Measurements from ENCODE around the gene C3orf49.
A peak's percentile ranks its signal among the peaks of the same experiment; 100 is the strongest.

C3orf49 gene

DNA sequence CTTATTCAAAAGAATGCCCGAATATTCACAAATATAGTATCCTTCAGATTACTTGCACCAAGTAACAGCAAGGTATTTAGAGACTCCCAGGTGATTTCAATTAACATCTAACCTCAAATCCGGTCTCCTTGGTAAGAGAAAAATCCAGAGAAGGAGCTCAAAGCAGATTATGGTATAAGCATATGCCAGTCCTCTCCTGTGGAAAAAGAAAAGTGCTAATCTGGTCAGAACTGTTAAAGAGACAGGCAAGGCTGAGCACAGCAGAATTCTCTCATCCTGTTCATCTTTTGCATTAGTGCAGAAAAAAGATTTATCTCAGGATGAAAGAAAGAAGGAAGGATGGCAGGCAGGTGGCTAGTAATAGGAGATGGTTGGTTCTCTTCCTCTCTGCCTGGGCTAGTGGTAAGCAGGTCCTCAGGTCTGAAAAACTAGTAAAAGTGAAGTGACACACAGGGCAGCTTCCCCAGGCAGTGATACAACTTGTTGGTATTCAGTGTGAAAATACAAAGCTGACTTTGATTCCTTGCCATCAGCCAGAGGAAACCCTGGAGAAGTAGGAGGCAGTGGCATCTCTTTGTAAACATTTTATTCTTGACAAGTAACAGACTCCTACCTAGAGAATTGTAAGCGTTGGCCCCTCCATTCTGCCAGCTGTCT is 58.8 kb downstream of the C3orf49 start:
- Mint-ChIP-seq H3K27ac (no peak overlapping the region), H3K4me3 (no peak overlapping the region), H3K36me3 (ENCODE audit: low read depth) (no peaks in the 10 kb centered on the region), H3K4me1 (ENCODE audit: low read depth) (peaks cover 20% of the 10 kb centered on the region), H3K27me3 (no peaks in the 10 kb centered on the region), H3K9me3 (no peaks in the 10 kb centered on the region)
- intact Hi-C loops (cut with micrococcal nuclease), result no loop called here

DNA sequence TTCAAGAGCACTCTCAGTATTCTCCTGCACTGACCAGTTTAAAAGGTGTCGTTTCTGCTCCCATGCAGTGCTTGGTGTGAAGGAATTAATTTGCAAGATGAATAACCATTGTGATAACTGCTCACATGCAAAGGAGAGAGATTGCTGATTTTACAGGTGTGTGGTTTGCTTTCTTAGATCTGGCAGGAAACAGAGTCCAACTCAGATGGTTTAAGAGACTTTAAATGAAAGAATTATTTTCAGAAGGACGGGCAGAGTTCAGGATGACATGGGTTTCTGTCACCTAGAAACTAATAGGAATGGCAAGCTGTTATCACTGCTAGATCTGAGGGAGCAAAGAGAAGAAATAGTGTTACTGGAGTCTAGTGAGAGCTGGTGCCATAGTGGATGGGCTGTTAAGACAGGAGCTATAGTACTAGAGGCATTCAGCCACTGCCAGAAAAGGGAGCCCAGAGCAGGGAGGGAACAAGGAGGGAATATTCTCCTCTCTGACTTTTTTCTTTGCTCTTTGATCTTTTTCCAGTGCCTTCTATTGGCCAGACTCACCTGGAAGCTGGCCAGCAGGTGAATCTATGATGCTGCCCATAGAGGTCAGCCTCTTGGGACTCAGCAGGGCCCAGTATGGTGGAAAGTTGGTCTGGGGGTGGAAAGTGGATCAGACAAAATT is 59.4 kb downstream of the C3orf49 start:
- H3K27ac Mint-ChIP-seq, result no peak overlapping the region
- no peaks in the 10 kb centered on the region for H3K27me3 Mint-ChIP-seq

DNA sequence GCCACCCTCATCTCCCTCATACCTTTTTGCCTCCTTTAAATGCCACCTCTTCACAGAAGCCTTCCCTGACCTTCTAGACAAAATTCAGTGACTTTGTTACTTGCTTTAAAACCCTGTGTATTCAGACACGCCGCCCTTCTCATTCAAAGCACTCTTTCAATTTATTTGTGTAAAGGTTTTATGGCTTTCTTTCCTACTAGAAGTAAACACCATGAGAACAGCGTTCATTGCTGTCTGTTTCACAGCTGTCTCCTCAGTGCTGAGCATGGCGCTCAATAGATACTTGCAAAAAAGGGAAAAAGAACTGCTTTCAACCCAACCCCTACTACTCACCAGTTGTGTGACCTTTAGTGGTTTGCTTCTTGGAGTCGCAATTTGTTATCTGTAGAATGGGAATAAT is 61.6 kb downstream of the C3orf49 start:
- no peaks in the 10 kb centered on the region for H3K27me3 Mint-ChIP-seq
- peaks cover 9% of the 10 kb centered on the region for H3K36me3 Mint-ChIP-seq (ENCODE audit: low read depth)
- H3K27ac Mint-ChIP-seq, result peak overlapping the region; percentile 3
- H3K4me1 Mint-ChIP-seq (ENCODE audit: low read depth), result peaks cover 9% of the 10 kb centered on the region
- intact Hi-C loops (cut with micrococcal nuclease), result no loop called here
- no peak overlapping the region for H3K4me3 Mint-ChIP-seq
- no peaks in the 10 kb centered on the region for H3K9me3 Mint-ChIP-seq

More for the DNA sequence above, 59.4 kb downstream of the C3orf49 start:
- Mint-ChIP-seq H3K36me3 (ENCODE audit: low read depth) (no peaks in the 10 kb centered on the region), H3K4me1 (ENCODE audit: low read depth) (peaks cover 19% of the 10 kb centered on the region), H3K4me3 (no peak overlapping the region), H3K9me3 (no peaks in the 10 kb centered on the region)
- intact Hi-C loops (cut with micrococcal nuclease), result no loop called here

DNA sequence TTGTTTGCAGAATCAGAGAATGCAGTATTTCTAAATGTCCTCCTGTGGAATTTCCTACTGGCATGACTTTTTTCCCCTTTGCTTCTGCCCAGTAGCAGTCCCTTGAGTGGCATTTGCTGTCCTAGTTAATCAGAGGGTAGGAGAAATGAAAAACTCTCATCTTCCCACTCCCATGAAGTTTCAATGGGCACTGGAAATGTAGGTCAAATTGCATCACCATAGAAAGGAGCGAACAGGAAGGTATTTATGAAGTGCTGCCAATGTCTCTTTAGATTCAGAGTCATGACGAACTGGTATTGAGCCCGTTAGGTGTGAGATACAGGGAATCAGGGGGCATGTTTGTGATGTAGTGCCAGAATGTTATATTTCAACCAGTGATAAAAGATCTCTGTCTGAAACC is 67.8 kb downstream of the C3orf49 start:
- no peak overlapping the region for H3K4me3 Mint-ChIP-seq
- H3K27ac Mint-ChIP-seq, result no peak overlapping the region
- no peaks in the 10 kb centered on the region for H3K9me3 Mint-ChIP-seq
- H3K36me3 Mint-ChIP-seq (ENCODE audit: low read depth), result peaks cover 17% of the 10 kb centered on the region
- intact Hi-C loops (cut with micrococcal nuclease), result no loop called here
- H3K27me3 Mint-ChIP-seq, result no peaks in the 10 kb centered on the region
- H3K4me1 Mint-ChIP-seq (ENCODE audit: low read depth), result peaks cover 7% of the 10 kb centered on the region

DNA sequence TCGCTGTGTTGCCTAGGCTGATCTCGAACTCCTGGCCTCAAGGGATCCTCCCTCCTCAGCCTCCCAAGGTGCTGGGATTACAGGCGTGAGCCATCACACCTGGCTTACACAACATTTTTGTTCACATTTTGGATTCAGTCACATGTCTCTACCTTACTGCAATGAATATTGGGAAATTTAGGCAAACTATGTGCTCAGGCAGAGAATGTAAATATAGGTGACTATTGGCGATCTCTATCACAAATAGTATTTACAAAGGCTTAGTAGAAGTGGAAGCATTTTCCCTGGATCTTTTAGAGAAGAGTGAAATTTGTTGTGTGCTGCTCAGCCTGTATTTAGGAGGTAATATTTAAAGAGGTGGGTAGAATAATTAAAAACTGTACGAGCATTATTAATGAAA is 72.4 kb downstream of the C3orf49 start:
- intact Hi-C loops (cut with micrococcal nuclease), result no loop called here
- Mint-ChIP-seq H3K27ac (no peak overlapping the region), H3K27me3 (no peaks in the 10 kb centered on the region), H3K4me3 (no peak overlapping the region), H3K4me1 (ENCODE audit: low read depth) (peaks cover 24% of the 10 kb centered on the region), H3K36me3 (ENCODE audit: low read depth) (peaks cover 14% of the 10 kb centered on the region), H3K9me3 (no peaks in the 10 kb centered on the region)

DNA sequence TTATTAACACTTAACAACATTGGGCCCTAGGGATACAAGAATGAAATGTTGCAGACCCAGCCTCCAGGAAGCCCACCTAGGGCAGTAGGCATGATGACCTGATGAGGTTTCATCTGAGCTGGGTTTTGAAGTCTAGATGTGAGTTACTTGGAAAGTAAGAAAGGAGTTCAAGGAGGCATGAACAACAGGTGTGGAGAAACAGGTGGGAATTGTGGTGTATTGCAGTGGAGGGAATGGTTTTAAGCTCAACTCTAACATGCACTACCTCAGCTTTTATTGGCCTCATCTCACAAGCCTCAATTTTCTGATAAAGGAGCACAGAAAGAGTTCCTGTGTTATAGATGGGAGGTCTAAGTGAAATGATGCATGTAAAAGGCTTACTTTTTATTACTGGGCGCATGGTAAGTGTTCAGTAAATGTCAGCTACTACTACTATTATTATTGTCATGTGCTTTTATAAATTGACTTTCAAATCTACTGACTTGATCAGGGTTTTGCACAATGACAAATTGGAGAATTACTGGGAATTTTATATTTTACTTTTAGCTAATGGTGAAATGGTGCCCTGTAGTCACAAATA is 73.8 kb downstream of the C3orf49 start:
- no peak overlapping the region for H3K27ac Mint-ChIP-seq
- intact Hi-C loops (cut with micrococcal nuclease), result no loop called here
- H3K4me1 Mint-ChIP-seq (ENCODE audit: low read depth), result peaks cover 24% of the 10 kb centered on the region

DNA sequence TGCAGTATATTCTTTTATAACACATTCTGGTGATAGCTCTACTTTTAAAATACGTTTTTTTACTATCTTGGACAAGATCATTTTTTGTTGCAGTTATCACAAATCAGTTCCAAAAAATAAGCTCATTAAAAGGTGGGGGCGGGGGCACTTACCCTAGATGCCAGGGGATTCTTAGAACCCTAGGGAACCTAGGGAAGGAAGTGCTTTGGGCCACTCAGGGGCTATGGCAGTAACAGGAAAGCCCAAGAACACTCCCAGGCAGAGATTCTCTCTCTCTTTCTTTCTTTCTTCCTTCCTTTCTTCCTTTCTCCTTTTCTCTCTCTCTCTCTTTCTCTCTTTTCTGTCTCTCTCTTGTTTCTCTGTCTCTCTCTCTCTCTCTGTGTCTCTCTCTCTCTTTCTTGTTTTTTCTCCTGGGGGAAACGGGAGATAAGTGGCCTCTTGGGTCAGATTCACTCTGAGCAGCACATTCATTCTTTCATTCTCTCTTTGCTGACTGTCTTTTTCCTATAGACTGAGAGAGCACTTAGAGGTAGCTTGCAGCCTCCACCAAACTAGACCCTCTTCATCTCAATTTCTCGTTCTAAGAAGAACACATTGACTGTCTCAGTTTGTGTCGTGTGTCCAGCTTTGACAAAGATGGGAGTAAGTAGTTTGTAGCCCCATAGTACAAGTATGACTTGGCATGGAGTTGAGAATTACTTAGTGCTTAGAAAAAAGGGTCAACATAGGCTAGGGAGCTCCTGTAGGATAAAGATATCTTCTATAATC is 76.5 kb downstream of the C3orf49 start:
- no peaks in the 10 kb centered on the region for H3K9me3 Mint-ChIP-seq
- intact Hi-C loops (cut with micrococcal nuclease), result no loop called here
- peak overlapping the region; percentile 11 for H3K27ac Mint-ChIP-seq
- H3K4me1 Mint-ChIP-seq (ENCODE audit: low read depth), result peaks cover 34% of the 10 kb centered on the region
- peaks cover 44% of the 10 kb centered on the region for H3K36me3 Mint-ChIP-seq (ENCODE audit: low read depth)
- no peaks in the 10 kb centered on the region for H3K27me3 Mint-ChIP-seq
- H3K4me3 Mint-ChIP-seq, result no peak overlapping the region

More for the DNA sequence above, 73.8 kb downstream of the C3orf49 start:
- H3K36me3 Mint-ChIP-seq (ENCODE audit: low read depth), result peaks cover 19% of the 10 kb centered on the region
- no peak overlapping the region for H3K4me3 Mint-ChIP-seq
- no peaks in the 10 kb centered on the region for H3K9me3 Mint-ChIP-seq
- H3K27me3 Mint-ChIP-seq, result no peaks in the 10 kb centered on the region

DNA sequence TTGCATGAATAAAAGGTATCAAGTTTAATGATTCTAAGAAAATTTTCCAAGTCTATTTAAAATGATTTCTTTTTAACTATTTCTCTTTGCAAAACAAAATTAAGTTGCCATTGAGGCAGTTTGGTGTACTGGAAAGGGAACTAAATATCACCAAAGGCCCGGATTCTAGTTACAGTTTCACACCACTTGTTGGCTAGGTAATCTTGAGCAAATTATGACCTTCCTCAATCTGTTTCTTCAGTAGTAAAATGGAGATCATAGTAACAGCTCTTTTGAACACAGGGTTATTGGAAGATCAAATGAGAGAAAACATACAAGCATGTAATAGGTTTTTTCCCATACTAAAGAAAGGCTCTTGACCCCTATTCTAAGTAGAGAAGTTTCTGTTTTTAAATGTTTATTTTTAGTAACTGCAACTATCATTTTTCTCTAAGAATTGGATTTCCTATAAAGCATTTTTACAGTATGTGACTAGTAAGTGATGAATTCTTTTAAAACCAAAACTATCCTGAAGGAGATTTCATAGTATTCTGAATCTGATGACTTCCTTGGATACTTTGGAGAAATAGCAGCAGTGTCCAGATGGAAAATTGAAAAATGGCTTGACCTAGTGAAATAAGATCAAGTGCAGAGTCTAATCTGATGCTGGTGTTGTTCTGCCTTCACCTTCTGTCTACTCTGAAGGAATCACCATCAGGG is 77.4 kb downstream of the C3orf49 start:
- no peaks in the 10 kb centered on the region for H3K9me3 Mint-ChIP-seq
- no peak overlapping the region for H3K4me3 Mint-ChIP-seq
- H3K27ac Mint-ChIP-seq, result no peak overlapping the region
- intact Hi-C loops (cut with micrococcal nuclease), result no loop called here
- no peaks in the 10 kb centered on the region for H3K27me3 Mint-ChIP-seq
- peaks cover 41% of the 10 kb centered on the region for H3K4me1 Mint-ChIP-seq (ENCODE audit: low read depth)
- peaks cover 48% of the 10 kb centered on the region for H3K36me3 Mint-ChIP-seq (ENCODE audit: low read depth)
